Measurements from ENCODE around the gene FOXL3.
"Not testable (repeated sequence)": the region's sequence is repeated elsewhere in the genome, so short reads cannot be mapped to it uniquely, and the experiment has no call there.

Gene FOXL3

DNA sequence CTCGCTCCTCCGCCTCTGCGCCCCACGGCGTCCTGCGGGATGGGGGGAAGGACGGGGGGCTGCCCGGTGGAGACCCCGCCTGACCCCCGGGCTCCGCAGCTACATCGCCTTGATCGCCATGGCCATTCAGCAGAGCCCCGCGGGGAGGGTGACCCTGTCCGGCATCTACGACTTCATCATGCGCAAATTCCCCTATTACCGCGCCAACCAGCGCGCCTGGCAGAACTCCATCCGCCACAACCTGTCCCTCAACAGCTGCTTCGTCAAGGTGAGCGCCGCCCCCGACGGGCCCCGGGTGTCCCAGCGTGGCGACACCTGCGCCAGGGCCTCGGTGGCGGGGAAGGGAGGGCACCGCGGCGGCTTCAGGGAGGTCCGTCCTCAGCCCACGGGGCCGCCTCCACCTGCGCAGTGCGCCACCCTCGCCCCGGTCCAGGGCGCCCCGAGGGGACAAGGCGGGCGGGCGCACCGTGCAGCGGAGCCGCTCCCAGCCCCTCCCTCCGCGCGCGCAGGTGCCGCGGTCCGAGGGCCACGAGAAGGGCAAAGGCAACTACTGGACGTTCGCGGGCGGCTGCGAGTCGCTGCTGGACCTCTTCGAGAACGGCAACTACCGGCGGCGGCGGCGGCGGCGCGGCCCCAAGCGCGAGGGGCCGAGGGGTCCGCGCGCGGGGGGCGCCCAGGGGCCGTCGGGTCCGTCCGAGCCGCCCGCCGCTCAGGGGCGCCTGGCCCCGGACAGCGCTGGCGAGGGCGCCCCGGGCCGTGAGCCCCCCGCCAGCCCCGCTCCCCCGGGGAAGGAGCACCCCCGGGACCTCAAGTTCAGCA, 793 bp downstream of the FOXL3 start:
- no peak for DNase-seq (ENCODE audit: low spot score)

DNA sequence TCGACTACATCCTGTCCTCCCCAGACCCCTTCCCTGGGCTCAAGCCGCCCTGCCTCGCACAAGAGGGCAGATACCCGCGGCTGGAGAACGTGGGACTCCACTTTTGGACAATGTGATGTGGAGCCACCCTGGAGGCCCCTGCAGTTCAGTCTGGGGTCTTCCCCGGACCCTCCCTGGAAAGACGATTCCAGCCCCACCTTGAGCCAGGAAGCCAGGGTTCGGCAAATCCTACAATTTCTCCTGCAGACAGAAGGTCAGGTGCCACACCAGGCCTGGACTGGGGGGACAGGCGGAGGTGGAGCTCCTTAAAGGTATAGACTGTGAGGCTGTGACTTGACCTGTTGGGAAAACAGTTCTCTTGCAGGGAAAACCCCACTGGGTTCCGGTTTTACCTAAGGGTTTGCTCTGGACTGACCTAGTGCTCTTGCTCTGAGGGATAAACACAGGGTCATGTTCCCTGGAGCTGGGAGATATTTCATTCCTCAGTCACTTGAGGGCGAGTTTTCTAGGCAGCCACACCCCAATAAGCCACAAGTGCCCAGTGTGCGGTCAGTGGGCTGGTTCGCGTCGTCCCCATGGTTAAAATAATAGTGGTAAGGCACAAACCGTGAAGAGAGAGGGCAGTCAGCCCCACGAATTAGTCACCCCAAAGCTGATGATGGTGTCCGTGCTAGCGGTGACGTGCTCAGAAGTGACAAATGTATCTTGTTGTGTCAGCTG, 1.6 kb downstream of the FOXL3 start:
- no peak for DNase-seq (ENCODE audit: low spot score)

DNA sequence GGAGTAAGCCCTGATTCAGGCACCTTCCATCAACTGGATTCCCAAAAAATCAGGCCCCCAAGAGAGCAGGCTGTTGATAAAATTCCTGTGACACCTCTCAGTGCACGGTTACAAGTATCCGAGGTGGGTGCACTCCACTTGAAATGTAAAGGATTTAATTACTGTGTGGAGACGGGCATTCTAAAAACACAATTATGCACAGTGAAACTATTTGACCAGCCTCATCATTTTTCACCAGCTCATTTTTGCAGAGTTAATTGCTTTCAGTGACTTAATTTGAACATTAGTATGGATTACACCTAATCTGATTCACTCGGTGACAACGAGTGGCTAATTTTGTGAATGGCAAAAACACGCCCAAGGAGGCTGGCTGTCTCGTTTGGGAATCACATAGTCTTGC, 2.3 kb downstream of the FOXL3 start:
- DNase-seq (ENCODE audit: low spot score), result no peak

DNA sequence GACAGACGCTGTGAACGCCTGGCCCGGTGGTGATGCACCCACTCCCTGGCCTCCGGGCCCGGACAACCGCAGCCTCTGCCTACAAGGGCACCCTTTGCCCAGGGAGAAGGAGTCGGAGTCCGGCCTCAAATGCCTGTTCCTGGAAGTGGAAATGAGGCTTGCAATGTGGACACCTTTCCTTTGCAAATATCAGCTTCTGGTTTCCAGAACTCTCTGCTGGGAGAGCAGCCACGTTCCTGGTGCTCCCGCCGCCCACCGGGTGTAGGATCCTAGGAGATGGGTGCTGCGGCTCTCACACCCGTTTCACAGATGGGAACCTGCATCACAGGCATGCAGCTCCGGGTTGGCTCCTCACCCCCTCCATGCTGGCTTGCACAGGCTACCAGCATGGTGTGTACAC, 2.9 kb downstream of the FOXL3 start:
- no peak for DNase-seq (ENCODE audit: low spot score)

DNA sequence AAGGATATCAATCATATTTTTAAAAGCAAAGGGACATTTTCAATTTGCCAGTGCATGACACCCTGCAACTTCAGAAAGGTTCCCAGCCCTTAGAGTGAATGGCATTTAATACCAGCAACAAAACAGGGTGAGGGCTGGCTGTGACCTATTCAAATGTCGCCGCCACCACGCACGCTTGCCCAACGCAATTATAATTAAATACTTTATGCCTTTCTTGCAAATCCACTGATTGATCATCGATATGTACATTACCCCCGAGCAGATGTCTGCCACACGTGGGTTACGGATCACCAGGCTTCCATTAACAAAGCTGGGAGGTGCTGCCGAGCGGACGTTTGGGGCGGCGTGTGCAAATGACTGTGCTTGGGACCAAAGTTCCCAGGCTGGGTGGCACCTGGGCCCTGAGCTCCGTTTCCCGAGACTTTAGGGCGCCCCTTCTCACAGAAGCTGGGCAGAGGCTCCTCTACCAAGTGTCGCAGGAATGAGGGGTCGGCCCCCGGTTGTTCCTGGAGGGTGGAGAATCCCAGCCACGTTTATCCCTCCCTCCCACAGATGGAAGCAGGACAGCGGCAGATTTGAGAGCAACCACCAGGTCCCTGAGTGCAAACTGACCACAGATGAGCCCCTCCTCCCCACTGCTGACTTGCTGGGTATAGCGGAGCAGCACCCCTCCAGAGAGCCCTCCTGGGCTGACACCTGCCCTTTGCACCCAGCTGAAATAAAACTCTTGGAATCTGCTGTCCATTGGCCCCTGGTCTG, 3.9 kb downstream of the FOXL3 start:
- DNase-seq (ENCODE audit: low spot score), result no peak

DNA sequence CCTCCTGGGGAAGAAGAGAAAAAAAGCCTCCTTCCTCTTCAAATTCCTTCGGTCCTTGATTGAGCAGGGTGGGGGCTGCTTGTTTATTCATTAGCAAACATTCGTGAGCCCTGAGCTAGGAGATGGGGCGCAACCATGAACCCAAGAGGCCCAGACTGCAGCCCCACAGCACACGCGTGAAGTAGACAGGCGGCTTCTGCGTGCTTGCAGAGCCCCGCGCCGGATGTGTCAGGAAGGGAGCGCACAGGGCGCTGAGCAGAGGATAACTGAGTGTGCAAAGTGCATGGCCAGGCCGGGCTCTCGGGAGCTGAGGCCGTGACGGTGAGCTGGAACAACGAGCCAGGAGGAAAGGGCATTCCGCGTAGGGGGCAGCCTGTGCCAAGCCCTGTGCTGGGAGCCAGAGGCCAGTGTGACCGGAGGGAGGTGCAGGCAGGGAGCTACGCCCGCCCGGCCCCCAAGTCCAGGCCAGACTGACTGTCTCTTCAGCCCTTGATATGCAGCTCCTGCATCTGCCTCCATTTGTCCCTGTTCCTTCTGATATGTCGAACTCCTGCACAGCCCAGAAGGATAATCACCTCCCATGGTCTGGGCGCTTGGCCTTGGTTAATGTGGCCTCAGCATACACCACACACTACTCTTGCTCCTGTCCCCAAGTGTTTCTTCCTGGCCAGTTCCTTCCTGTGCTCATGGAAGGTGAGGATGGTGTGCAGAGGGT, 4.6 kb downstream of the FOXL3 start:
- DNase-seq (ENCODE audit: low spot score), result no peak

DNA sequence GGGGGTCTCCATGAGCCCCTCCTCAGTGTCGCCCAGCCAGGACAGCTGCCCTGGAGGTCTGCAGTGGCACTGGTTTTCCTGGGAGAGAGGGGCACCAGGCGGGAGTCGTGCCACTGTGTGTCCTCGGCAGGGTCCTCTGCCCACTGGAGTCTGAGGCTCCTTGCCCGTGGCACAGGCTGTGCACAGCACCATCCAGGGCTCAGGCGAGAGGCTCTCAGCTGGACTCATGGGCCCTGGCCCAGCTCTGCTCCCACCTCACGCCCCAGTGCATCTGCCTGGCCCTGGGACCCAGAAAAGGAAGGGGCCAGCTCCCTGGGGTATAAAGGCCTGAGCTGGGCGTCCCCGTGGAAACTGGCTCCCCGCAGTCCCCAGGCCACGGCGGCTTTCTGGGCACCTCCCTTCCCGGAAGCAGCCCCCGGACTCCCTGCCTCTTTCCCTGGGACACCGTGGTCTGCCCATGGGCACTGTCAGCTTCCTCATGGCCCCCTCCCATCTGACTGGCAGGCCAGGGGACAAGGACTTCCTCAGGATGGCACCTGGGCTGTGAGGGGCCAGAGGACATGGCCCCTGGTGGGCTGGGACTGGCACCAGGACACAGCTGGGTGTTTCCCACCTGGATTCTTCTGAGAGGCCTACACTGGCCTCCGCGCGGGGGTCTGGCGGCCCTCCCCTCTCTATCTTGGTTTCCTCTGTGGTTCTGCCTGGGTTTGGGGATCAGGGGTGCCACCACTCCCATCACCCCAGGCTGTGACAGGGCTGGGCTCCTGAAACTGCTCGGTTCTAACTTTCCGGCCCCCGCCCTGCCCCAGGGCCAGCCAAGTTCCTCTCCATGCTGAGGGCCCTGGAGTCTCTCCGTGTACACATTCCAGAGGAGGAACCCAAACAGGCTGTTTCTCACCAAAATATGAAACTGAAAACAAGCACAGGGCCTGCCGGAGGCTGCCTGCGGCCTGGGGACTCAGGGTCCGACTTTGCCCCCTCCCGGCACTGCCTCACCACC, 5.5 kb downstream of the FOXL3 start:
- no peak for DNase-seq (ENCODE audit: low spot score)

DNA sequence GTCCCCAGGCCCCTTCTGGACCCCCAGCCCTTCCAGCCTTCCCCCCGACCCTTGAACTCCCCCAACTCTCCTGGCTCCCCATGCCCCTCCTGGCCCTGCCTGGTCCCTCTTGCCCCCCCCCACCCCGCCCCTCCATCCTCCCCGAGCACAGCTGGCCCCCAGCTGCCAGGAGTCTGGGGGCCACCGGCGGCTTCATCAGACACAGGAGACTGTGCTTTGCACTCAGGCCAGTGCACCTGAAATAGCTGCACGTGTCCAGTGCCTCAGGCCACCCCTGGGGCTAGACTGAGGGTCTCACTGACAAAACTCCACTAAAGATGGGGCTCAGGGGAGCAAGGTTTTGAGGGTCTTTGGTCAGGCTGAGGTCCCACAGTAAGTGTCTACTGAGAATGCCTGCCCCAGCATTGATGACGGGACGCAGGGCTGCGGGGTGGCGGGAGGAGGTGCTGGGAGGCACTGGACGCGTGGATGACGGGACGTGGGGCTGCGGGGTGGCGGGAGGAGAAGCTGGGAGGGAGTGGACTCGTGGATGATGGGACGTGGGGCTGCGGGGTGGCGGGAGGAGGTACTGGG, 6.5 kb downstream of the FOXL3 start:
- no peak for DNase-seq (ENCODE audit: low spot score)

DNA sequence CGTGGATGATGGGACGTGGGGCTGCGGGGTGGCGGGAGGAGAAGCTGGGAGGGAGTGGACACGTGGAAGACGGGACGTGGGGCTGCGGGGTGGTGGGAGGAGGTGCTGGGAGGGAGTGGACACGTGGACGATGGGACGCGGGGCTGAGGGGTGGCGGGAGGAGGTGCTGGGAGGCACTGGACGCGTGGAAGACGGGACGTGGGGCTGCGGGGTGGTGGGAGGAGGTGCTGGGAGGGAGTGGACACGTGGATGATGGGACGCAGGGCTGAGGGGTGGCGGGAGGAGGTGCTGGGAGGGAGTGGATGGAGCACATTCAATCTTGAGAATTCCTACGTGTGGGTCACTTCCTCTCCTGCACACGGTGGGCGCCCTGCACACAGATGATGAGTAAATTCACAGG, 7.2 kb downstream of the FOXL3 start:
- not testable (repeated sequence) for DNase-seq (ENCODE audit: low spot score)

DNA sequence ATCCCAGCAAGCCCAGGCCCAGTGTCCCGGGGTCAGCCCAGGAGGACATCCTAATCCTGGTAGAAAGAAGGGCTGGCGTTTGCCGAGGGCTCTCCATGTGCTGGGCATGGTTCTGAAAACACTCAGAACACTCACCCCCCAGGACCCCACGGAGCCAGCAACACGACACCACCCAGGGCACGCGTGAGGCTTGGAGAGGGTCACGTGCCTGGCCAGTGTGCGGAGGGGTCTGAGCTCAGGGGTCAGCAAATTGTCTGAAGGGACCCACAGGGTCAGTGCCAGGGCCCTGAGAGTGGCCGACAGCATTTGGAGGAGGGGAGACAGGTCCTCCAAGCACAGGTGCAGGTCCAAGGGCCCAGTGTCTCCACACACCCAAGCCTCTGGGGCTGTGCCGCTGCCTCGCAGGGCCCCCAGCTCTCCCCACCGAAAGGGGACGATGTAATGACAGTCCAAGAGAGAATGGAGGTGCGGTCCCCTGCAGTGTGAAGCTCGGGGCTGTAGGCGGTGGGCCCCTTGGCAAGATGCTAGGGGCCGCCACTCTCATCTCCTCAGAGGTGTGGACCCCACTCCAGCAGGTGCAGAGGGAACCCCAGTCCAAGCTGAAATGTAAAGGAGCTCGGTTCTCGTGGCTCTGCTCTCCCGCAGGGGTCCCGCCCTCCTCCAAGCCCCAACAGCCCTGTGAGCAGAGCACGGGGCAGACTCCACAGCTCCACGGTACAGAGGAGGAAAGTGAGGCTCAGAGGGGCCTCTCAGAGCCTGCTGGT, 7.8 kb downstream of the FOXL3 start:
- DNase-seq (ENCODE audit: low spot score), result no peak

DNA sequence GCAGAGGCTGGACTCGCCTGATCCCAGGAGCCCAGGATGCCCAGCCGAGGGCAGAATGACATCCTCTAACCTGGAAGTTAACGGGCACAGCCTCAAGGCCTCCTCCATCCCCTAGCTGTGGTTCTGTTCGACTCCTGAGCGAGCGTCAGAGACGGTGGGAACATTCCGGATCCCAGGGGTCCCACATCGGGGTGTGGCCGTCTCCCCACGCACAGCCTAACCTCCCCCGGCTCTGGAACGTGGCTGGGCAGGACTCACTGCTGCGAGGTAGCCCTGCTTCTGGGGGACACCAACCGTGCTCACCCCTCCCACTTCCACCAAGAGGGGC, 8.4 kb downstream of the FOXL3 start:
- DNase-seq (ENCODE audit: low spot score), result no peak

DNA sequence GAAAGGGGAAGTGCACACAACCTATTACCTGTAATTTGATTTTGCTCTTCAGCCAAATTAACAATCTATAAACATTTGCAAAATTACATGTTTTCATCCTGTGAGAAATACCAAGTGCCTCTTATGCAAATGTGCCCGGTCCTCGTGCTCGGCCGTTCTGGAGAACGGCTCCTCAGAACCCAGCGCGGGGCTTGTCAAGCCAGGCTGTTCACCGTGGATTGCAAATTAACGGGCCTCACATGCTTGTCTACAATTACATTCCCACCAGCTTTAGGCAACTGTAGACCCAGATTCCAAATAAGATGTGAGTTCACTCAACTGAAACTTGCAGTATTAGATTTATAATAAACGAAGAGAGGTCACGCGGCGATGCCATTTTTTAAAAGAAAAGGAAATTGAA, 8.8 kb downstream of the FOXL3 start:
- no peak for DNase-seq (ENCODE audit: low spot score)

DNA sequence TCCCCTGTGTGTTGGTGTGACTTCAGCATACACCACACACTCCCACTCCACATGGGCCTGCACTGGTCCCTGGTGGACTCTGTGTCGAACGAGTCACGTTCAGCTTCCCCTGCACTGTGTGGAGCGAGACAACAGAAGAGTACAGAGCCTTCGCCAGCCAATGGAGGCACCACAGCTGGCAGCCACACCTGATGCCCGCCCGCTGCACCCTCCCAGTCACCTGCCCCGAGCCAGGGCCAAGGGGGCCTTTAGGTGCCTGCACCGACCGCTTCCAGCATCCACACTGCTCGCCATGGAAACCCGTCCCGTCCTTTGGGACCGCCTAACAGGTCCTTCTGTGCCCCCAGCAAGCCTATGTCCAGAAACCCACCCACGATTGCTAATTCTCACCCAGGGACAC, 9.2 kb downstream of the FOXL3 start:
- DNase-seq (ENCODE audit: low spot score), result no peak

DNA sequence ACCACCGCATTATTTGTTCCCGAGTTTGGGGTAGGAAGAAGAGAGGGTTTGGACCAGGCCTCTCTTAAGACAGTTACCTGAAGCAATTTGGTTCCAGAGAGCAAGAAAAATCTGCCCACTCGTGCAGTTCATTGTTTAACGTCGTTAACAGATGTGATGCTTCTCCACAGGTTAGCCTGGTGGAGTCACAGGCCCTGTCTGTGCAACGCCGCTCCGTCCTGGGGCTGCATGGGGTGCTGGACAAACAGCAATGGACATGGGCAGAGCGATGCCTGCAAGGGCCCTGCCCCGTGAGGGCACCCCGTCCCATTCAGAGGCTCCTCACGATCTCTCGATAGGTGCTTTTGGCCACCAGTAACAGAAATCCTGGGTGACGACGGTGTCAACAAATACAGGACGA, 9.7 kb downstream of the FOXL3 start:
- DNase-seq (ENCODE audit: low spot score), result no peak

DNA sequence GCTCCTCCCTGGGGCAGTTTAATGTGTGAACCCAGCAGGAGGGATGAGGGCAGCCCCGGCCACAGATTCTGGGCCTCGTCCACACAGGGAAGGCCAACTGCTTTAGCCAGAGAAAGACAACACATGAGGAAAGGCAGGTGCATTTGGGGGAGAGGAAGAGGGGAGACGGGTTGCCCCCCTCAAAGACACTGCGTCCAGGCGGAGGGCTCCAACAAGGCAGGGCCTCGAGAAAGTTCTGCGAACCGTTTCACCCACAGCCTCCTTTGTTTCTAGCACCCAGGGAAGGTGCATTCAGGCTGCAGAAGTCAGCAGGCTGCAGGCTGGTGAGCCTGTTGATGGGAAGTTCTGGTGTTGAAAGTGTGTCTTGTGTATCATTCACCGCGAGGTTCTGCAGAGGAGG, 10.1 kb downstream of the FOXL3 start:
- no peak for DNase-seq (ENCODE audit: low spot score)

DNA sequence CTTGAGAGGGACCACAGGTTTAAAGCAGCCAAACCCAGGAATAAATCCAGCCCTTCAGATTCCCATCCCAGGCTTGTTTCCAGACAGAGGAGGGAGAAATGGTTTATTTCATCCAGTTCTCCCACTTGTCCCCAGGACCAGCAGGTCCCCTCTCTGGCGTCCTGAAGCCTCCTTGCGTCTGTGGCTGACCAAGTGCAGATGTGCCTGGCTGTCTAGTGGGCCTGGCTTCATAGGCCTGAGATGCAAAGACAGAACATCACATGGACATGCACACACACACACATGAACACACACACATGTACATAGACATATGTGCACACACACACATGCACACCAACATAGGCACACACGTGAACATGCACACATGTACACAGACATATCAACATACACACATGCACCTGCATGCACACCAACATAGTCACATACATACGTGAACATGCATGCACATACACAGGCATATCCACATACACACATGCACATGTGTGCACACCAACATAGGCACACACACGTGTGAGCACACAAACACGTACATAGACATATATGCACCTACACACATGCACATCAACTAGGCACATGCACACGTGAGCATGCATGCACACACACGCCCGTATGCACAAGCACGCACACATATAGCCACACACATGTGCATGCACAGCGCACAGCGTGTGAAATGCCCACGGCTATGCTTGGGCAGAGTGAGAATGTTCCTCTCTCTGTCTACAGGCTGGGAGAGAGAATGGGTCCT, 10.7 kb downstream of the FOXL3 start:
- no peak for DNase-seq (ENCODE audit: low spot score)

DNA sequence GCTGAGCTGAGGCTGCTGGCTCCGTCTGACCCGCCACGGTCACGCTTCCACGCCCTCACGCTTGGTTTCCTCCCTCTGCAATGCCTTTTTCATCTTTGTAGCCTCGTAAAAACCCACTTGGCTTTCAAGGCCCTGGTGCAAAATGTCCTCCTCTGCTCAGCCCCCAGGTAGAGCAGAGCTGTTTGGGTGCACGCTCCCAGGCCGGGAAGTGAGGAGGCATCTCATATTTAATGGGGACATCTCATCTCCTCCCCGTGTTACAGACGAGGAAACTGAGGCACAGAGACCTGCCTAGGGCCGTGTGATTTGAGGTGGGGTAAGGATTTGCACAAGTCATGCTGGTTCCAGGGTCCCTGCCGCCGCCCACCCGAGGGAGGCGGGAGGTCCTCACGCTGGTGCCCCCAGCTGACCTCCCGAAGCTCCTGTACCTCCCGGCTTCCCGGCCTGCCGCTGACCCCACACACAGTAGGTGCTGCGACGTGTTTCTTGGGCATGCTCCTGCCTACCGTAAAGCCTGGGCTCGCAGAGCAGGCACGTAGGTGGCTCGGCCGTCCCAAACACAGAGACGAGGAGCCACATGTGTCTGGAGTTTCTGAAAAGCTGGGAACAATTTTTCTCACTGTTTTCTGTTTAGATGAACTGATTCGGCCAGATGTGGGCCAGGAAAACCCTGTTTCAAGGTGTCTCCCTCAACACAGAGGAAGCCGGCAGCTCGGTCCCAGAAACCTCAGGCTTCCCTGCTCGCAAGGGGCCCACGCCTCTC, 11.5 kb downstream of the FOXL3 start:
- no peak for DNase-seq (ENCODE audit: low spot score)

Data from HuH-7 (cell line).